AG20443 (cell line): ENCODE data around the gene ADARB2.

ENCODE experiments used
- DNase-seq: peaks from one replicate; pipeline ENCODE4 v3.0.0; 2012; ENCODE audit warnings: low spot score, mixed read lengths

The ADARB2 gene

GRCh38 chr10:1130995-1131790 is 606.1 kb downstream of the ADARB2 start:
- DNase-seq, result no peak

- DNase-seq, result no peak
Observed at GRCh38 chr10:1130226-1130625, 607.1 kb downstream of the ADARB2 start.

GRCh38 chr10:1128649-1129048 is 608.7 kb downstream of the ADARB2 start:
- DNase-seq, result no peak

- no peak for DNase-seq
Observed at GRCh38 chr10:1128115-1128514, 609.2 kb downstream of the ADARB2 start.

- DNase-seq, result no peak
Observed at GRCh38 chr10:1127629-1128028, 609.7 kb downstream of the ADARB2 start.
